ENCODE measurements around the gene PTGES3L.

DNA sequence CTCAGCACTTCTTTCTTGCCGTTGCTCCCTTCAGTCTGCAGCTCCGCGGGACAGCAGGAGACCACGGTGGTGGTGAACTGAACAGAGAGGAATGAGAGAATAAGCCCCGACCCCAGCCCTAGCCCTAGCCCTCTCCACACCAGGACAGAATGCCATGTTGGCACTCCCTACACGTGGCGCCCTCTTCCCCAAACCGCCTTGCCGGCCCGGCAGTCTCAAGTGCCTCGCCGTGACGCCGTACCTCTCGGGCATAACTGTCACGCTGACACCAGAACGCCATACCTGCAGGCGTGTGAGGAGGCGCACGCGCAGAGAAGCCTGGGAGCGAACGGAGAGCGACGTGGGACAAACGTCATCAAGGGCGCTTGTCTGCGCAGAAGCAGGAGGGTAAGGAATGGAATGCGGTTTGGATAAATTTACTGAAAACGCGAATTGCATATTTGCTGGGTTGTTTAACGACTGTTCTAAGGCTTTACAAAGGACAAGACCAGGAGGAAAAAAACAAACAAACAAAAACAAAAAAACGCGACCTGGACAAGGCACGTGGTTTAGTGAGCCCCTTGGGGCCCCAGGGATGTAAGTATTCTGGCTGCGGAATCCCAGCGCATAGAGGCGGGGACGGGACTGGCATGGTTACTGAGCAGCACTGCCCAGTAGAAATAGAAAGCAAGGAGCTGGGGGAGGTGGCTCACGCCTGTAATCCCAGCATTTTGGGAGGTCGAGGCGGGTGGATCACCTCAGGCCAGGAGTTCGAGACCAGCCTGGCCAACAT lies 15.5 kb downstream of the PTGES3L start, which contains the start of gene AARSD1:
- TF ChIP-seq, protein P1, sequence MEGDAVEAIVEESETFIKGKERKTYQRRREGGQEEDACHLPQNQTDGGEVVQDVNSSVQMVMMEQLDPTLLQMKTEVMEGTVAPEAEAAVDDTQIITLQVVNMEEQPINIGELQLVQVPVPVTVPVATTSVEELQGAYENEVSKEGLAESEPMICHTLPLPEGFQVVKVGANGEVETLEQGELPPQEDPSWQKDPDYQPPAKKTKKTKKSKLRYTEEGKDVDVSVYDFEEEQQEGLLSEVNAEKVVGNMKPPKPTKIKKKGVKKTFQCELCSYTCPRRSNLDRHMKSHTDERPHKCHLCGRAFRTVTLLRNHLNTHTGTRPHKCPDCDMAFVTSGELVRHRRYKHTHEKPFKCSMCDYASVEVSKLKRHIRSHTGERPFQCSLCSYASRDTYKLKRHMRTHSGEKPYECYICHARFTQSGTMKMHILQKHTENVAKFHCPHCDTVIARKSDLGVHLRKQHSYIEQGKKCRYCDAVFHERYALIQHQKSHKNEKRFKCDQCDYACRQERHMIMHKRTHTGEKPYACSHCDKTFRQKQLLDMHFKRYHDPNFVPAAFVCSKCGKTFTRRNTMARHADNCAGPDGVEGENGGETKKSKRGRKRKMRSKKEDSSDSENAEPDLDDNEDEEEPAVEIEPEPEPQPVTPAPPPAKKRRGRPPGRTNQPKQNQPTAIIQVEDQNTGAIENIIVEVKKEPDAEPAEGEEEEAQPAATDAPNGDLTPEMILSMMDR (IDR thresholded peaks at IDR 0.05; ENCODE audit: low read length): no peak
- TF ChIP-seq EZH2phosphoT487 (IDR thresholded peaks at IDR 0.05; ENCODE audit: low read length): no peak
